ENCODE results near the gene MIOX.
"Not testable (repeated sequence)": the region's sequence is repeated elsewhere in the genome, so short reads cannot be mapped to it uniquely, and the experiment has no call there.

Gene MIOX

DNA sequence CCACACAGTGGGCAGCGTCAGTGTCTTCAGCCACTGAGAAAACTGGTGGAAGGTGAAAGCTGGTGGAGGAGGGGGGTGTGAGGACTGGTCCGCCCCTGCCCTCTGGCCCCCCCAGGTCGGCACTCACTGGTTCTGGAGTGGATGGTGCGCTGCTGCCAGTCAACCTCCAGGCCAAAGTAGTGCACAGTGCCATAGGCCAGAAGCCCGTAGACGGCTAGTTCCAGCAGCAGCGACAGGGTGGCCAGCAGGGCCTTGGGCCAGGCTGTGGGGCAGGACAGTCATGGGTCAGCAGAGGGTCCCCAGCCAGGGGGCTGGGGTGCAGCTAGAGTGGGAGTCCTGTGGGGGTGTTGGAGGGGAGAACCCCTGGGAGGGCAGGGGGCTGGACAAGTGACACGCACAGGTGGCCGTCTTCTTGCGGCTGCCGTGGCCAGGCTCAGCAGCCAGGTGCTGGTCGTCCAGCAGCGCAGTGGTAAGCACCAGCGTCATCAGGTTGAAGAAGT lies 18.7 kb downstream of the MIOX start:
- intact Hi-C loops (cut with DNase I): loop anchor here (10.0 kb wide), 1 partner anchor 261 kb away; the partner anchor contains the start of gene TUBGCP6
- DNase-seq: no peak

GRCh38 chr22:50505776-50506610 lies 19.3 kb downstream of the MIOX start:
- peak in 18 of 42 donors; percentile 18 to 70 (median 46) for DNase-seq
- intact Hi-C loops (cut with DNase I): loop anchor here (2.0 to 10.0 kb wide), 2 partner anchors 31 to 261 kb away; partner anchors contain the start of genes SBF1 and TUBGCP6

DNA sequence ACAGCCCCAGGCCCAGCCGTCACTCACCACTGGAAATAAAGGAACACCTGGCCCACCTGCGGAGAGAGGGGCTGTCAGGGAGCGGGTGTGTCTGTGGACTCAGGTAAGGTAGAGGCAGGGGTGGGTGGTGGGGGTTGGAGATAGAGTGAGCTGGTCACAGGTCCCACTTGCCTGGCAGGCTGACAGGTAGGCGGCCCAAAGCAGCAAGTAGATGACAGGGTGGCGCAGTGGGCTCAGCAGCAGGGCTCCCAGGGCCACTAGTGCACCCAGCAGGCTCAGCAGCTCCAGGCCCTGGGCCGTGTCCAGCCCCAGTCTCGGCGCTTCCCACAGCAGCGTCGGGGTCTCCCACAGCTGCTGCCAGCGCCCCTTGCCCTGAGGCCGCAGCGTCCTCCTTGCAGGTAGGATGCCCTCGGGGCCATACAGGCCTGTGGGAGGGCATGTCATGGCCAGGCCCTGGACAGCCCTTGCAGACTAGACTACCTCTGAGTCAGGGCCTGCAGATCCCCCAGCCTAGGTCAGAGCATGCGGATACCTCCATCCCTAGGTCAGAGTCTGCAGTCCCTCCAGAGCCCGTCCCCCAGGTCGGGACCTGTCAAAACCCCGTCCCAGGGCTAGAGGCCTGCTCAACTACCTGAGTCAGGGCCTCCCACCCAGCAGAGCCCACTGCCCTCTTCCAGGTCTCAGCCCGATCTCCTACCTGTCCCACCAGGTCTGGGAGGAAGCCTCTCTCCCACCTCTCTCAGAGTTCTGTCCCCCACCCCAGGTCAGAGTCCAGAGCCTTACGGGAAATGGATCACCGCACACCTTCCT lies 20.2 kb downstream of the MIOX start:
- intact Hi-C loops (cut with DNase I): loop anchor here (2.0 to 10.0 kb wide), 2 partner anchors 32 to 262 kb away; partner anchors contain the start of genes SBF1 and TUBGCP6
- peak in 4 of 42 donors; percentile 11 to 45 (median 26) for DNase-seq

GRCh38 chr22:50507421-50507990 lies 20.8 kb downstream of the MIOX start, which contains the start of gene LMF2:
Gene LMF2, minus strand, starts transcription at chr22:50507702. Its CDS starts 27 bp downstream, at chr22:50507675.
- intact Hi-C loops (cut with DNase I): loop anchor here (2.0 to 10.0 kb wide), 2 partner anchors 33 to 263 kb away; partner anchors contain the start of genes SBF1 and TUBGCP6
- DNase-seq: peak; percentile 74 to 97 (median 92)

DNA sequence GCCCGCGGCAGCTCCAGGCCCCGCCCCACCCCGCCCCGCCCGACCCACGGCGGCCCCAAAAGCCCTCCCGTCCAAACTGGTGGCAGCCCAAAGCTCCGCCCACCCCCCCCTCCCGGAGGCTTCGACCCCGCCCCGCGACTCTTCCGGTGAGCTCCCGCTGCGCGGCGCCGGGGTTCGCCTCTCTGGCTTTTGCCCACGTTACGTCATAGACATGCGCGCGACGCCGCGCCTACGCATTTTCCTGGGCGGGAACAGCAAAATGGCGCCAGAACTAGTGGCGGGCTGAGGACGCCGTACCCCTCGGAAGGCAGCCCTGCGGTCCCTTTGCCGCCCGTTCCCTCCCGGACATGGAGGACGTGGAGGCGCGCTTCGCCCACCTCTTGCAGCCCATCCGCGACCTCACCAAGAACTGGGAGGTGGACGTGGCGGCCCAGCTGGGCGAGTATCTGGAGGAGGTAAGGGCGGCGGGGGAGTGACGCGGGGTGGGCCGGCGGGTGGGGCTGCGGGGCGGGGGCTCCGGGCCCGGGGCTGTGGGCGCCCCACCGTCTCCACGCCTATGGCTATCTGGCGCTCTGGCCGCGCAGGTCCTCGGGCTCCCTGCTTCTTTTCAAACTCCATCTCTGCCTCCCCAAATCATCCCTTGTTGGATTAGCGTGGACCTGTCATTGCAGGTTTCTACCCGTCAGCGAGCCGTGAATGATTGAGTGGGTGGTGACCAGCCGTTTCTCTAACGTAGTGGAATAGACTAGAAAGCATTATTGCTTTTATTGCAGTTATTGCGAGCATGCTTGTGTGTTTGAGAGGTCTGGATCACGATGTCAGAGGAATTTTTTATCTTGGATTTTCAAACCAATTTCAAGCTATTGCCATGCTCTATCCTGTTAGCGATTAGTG lies 21.6 kb downstream of the MIOX start, which contains the start of gene NCAPH2:
NCAPH2 (plus strand) TSS at position 234 of the 894 bp plus-strand sequence; CDS start at position 348, 114 bp downstream.
- intact Hi-C loops (cut with DNase I): loop anchor here (2.0 to 10.0 kb wide), 3 partner anchors 17 to 263 kb away; partner anchors contain the start of genes SBF1, SCO2 and TUBGCP6
- DNase-seq: peak in 38 of 42 donors; percentile 92 to 99 (median 97)

DNA sequence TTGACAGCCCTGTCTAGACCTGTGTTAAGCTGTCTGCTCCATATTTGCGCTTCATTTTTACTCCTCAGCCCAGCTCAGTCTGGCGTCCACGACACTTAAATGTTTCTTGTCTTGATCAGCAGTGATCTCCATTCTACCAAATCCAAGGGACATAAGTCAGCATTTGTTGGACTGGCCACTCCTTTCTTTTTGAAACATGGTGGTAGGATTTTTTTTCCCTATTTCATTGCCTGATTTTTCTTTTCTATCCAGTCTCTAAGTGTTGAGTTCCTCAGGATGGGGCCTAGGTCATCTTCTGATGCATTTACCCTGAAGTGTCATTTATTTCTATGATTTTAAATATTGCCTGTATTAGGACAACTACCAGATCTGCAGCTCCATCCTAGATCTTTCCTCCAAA lies 22.2 kb downstream of the MIOX start:
- DNase-seq: no peak
- intact Hi-C loops (cut with DNase I): loop anchor here (2.0 to 10.0 kb wide), 2 partner anchors 16 to 264 kb away; partner anchors contain the start of genes SCO2 and TUBGCP6

DNA sequence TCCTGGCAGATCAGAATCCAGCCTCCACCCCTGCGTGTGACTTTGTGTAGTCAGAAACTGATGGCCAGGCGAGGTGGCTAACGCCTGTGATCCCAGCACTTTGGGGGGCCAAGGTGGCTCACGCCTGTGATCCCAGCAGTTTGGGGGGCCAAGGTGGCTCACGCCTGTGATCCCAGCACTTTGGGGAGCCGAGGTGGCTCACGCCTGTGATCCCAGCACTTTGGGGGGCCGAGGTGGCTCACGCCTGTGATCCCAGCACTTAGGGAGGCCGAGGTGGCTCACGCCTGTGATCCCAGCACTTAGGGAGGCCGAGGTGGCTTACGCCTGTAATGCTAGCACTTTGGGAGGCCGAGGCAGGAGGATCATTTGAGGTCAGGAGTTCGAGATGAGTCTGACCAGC lies 26.5 kb downstream of the MIOX start:
- DNase-seq: no peak
- intact Hi-C loops (cut with DNase I): no loop called here

DNA sequence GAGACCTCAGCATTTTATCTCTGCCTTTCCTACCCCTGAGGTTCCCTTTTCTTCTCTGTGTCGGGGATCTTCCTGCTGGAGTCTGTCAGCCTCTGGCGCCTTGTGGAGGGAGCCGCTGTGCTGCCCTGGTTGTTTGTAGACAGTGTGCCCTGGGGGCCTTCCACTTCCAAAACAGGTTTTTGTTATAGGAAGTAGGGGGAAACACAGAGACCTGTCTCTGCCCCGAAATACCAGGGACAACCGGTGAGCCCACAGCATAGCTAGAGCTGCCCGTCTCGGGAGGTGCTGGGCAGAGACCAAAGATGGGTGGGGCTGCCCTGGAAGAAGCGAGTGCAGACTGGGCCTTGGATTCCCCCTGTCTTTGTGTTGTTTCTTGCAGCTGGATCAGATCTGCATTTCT lies 29.4 kb downstream of the MIOX start:
- intact Hi-C loops (cut with DNase I): no loop called here

DNA sequence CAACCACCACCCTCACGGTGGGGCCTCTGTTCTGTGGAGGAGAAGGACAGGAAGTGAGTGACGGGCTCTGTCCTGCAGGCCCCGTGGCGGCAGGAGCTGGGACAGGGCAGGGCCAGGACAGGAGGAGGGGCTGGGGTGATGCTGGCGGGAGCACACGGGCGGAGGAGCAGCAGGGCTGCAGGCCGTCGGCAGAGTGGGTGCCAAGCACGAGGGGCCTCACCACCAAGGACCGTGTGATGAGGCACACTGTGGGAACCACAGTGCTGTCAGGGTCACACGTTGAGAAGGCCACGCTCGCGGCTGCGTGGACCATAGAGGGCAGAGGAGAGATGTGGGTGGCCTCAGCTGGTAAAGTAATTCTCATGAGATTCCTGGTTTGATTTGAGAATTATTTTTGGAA lies 30.2 kb downstream of the MIOX start:
- intact Hi-C loops (cut with DNase I): no loop called here
- no peak for DNase-seq

More for the DNA sequence above, 29.4 kb downstream of the MIOX start:
- no peak for DNase-seq

- DNase-seq: no peak
- intact Hi-C loops (cut with DNase I): no loop called here
Observed at GRCh38 chr22:50517495-50518260, 31.0 kb downstream of the MIOX start.

GRCh38 chr22:50518606-50519005 lies 31.9 kb downstream of the MIOX start:
- intact Hi-C loops (cut with DNase I): no loop called here
- no peak for DNase-seq

DNA sequence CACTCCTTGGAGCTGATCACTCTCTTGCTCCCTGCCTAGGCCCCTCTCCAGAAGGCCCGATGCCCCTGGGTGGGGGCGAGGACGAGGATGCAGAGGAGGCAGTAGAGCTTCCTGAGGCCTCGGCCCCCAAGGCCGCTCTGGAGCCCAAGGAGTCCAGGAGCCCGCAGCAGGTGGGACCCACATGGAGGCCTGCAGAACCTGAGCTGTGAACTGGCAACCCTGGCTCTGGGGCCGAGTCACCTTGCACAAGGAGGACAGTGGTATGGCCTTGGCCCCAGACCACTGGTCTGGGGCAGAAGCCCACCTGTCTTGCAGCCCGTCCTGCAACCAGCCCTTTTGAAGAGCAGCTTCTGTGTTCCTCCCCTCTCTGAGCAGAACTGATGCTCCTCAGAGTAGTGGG lies 32.5 kb downstream of the MIOX start:
- intact Hi-C loops (cut with DNase I): no loop called here
- DNase-seq: no peak

- intact Hi-C loops (cut with DNase I); DNase-seq: not testable (repeated sequence)
Observed at GRCh38 chr22:50520184-50520583, 33.5 kb downstream of the MIOX start.

GRCh38 chr22:50520826-50521453 lies 34.3 kb downstream of the MIOX start:
- DNase-seq: no peak
- intact Hi-C loops (cut with DNase I): no loop called here

DNA sequence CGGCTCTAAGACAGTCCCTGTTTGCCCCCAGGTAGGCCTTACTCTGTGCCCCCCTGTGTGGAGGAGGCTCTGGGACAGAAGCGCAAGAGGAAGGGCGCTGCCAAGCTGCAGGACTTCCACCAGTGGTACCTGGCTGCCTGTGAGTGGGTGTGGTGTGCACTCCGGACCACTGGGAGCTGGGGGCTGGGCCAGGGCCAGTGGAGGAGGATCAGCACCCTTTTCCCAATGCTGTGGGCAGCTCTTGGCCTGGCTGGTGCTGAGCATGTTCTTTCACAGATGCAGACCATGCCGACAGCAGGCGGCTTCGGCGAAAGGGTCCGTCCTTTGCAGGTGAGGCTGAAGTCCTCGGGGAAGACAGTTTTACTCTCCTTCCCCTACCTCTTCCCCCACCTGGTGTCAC lies 35.1 kb downstream of the MIOX start:
- no peak for DNase-seq
- intact Hi-C loops (cut with DNase I): no loop called here

GRCh38 chr22:50522208-50522805 lies 35.6 kb downstream of the MIOX start:
- intact Hi-C loops (cut with DNase I): no loop called here
- DNase-seq: no peak
